ENCODE data around the gene FYN. TPM values are rescaled to one million over a fixed set of nuclear protein-coding genes. Genes with fewer than 3 reads are reported as not detected.
"Not testable (repeated sequence)": the region's sequence is repeated elsewhere in the genome, so short reads cannot be mapped to it uniquely, and the experiment has no call there.

FYN gene
- total and polyA plus RNA-seq, 10 of the 15 experiments (the other 5 are each of a cell fraction or from before 2014, with no cell fraction given), result 51.4 to 247 (median 138) TPM

GRCh38 chr6:111835807-111836206, 37.4 kb downstream of the FYN start (continued):
- no peak for TF ChIP-seq RELB (IDR thresholded peaks at IDR 0.05; ENCODE audit: low read depth)
- TF ChIP-seq RELA (IDR thresholded peaks at IDR 0.05; ENCODE audit: borderline replicate concordance, partially characterized antibody), result no peak
- no peak for TF ChIP-seq ZBED1 (IDR thresholded peaks at IDR 0.05; ENCODE audit: borderline replicate concordance)
- no peak for TF ChIP-seq HDAC6 (IDR thresholded peaks at IDR 0.05; ENCODE audit: unreplicated experiment)
- no peak for TF ChIP-seq CREM (IDR thresholded peaks at IDR 0.05; ENCODE audit: low read depth)
- no peak for TF ChIP-seq USF2 (IDR thresholded peaks at IDR 0.05; ENCODE audit: borderline replicate concordance, low read depth, low read length)
- TF ChIP-seq ZNF274 (IDR thresholded peaks at IDR 0.05; ENCODE audit: insufficient read depth, insufficient read length), result no peak

GRCh38 chr6:111835398-111835797, 37.9 kb downstream of the FYN start:
- H3K27ac ChIP-seq (ENCODE audit: control insufficient read depth, insufficient read depth); DNase-seq (ENCODE audit: low read depth, low spot score); H3K9ac ChIP-seq (ENCODE audit: control insufficient read depth, insufficient read depth, low read length); FAIRE-seq; BruUV-seq (replicated peaks); H3K9me3 ChIP-seq (replicated peaks; ENCODE audit: control insufficient read depth, insufficient read depth, low read length); H3K4me3 ChIP-seq; intact Hi-C loops (cut with micrococcal nuclease; ENCODE audit: unreplicated experiment); H4K20me1 ChIP-seq (ENCODE audit: control insufficient read depth, insufficient read depth); H2AFZ ChIP-seq (ENCODE audit: control insufficient read depth, low read depth, low read length); ATAC-seq; H3K27me3 ChIP-seq (replicated peaks in 1 of 2; ENCODE audit: control insufficient read depth in 2 of 2, insufficient read depth in 2 of 2, low read length in 1 of 2); H3K36me3 ChIP-seq (ENCODE audit: control insufficient read depth in 2 of 2, insufficient read depth in 2 of 2, low read length in 1 of 2); H3K4me2 ChIP-seq (ENCODE audit: control insufficient read depth, insufficient read depth): not testable (repeated sequence)
- ChIA-PET RAD21 (ENCODE audit: unreplicated experiment) (interaction anchor here (1.3 kb wide), 1 partner anchor 32 kb away, joined by 4 read pairs; no protein-coding TSS in a partner anchor), SMC1A (ENCODE audit: uncharacterized antibody, unreplicated experiment) (interaction anchor here (3.1 to 5.0 kb wide), 2 partner anchors 9 to 11 kb away, joined by 17 to 30 read pairs; no protein-coding TSS in a partner anchor), POLR2A (interaction anchor here (1.2 kb wide), 1 partner anchor 10 kb away, joined by 5 read pairs; no protein-coding TSS in a partner anchor), CTCF (interaction anchor here (0.9 to 1.5 kb wide), 3 partner anchors 9 to 10 kb away, joined by 3 to 4 read pairs (median 3); no protein-coding TSS in a partner anchor)
- in situ Hi-C loops (cut with MboI), result loop anchor here (25.0 kb wide), 1 partner anchor 1802 kb away; no protein-coding TSS in a partner anchor
- Histone ChIP-seq H3K4me1 (ENCODE audit: control insufficient read depth, insufficient read depth, low read length) (peaks cover 52% of the 10 kb centered on the region), H3K79me2 (ENCODE audit: control insufficient read depth, insufficient read depth, low read length) (peaks cover 55% of the 10 kb centered on the region)
- 77% methylated on average over 7 of the region's 7 CpGs for WGBS (ENCODE audit: insufficient coverage, insufficient replicate concordance, low lambda C conversion rate, missing lambda C conversion rate)
